Neural cell (in vitro differentiated cells): ENCODE measurements around the gene MOSMO. TPM values are rescaled to one million over a fixed set of nuclear protein-coding genes. Genes with fewer than 3 reads are reported as not detected.

Experiments used
- H2AFZ ChIP-seq: fragments of 200-600, 300-800 bp; sonication (generic), shearing (Covaris generic); 2 replicates; pipeline ENCODE4 v1.6.0; 2014; ENCODE audit warnings: low read depth, mild to moderate bottlenecking, antibody characterized with exemption, low read length, moderate library complexity
- H3F3A ChIP-seq: fragments of 200-600 bp; shearing (Covaris generic); 2 replicates; pipeline ENCODE4 v1.6.1; 2016; ENCODE audit warnings: mild to moderate bottlenecking, moderate library complexity, mixed read lengths, antibody characterized with exemption, low read length; ENCODE audit not compliant: insufficient read depth, poor library complexity, severe bottlenecking
- H3K27ac ChIP-seq: fragments of 200-600, 300-800 bp; sonication (generic), shearing (Covaris generic); 2 replicates; pipeline ENCODE4 v1.5.1; 2014; ENCODE audit warnings: mild to moderate bottlenecking, low read length, moderate library complexity
- H3K27me3 ChIP-seq: fragments of 300-800, 200-600 bp; sonication (generic), shearing (Covaris generic); 2 replicates; pipeline ENCODE4 v1.6.0; 2014; ENCODE audit warnings: mild to moderate bottlenecking, low read depth, low read length, moderate library complexity; ENCODE audit not compliant: insufficient read depth
- H3K36me3 ChIP-seq: fragments of 300-800, 200-600 bp; sonication (generic), shearing (Covaris generic); 2 replicates; pipeline ENCODE4 v1.5.1; 2014; ENCODE audit warnings: mild to moderate bottlenecking, antibody characterized with exemption, low read length, moderate library complexity; ENCODE audit not compliant: insufficient read depth
- H3K4me2 ChIP-seq: fragments of 300-800, 200-600 bp; sonication (generic), shearing (Covaris generic); 2 replicates; pipeline ENCODE4 v1.6.0; 2014; ENCODE audit warnings: mild to moderate bottlenecking, low read length
- H3K4me3 ChIP-seq: fragments of 300-800, 200-600 bp; sonication (generic), shearing (Covaris generic); 2 replicates; pipeline ENCODE4 v1.5.1; 2014; ENCODE audit warnings: mild to moderate bottlenecking, low read length, moderate library complexity
- H3K79me2 ChIP-seq: fragments of 200-600 bp; shearing (Covaris generic); replicated peaks from 2 replicates; pipeline ENCODE4 v1.6.0; 2014; ENCODE audit warnings: mild to moderate bottlenecking, low read length, moderate library complexity; ENCODE audit not compliant: insufficient read depth
- H3K9ac ChIP-seq: fragments of 300-800, 200-600 bp; sonication (generic), shearing (Covaris generic); 2 replicates; pipeline ENCODE4 v1.6.1; 2016; ENCODE audit warnings: mild to moderate bottlenecking, low read length, mixed read lengths
- H3K9me2 ChIP-seq: fragments of 200-600 bp; shearing (Covaris generic); 2 replicates; pipeline ENCODE4 v1.6.1; 2016; ENCODE audit warnings: mild to moderate bottlenecking, low read length, mixed read lengths; ENCODE audit not compliant: insufficient read depth
- H3K9me3 ChIP-seq: fragments of 200-600, 300-800 bp; sonication (generic), shearing (Covaris generic); 2 replicates; pipeline ENCODE4 v1.6.1; 2016; ENCODE audit warnings: mild to moderate bottlenecking, mixed run types, low read length, moderate library complexity, mixed read lengths
- H4K20me1 ChIP-seq: fragments of 200-600 bp; shearing (Covaris generic); 2 replicates; pipeline ENCODE4 v1.6.1; 2016; ENCODE audit warnings: mild to moderate bottlenecking, mixed run types; ENCODE audit not compliant: insufficient read depth
- CTCF ChIP-seq: fragments of 450-650 bp; IDR thresholded peaks from 2 replicates; pipeline ENCODE4 v1.5.1; 2014; ENCODE audit warnings: antibody characterized with exemption, mild to moderate bottlenecking, moderate library complexity; ENCODE audit not compliant: poor library complexity, severe bottlenecking
- EP300 ChIP-seq: fragments of 450-650 bp; conservative IDR thresholded peaks from 2 replicates; pipeline ENCODE4 v1.6.1; 2014; ENCODE audit warnings: antibody characterized with exemption, mild to moderate bottlenecking, moderate library complexity; ENCODE audit not compliant: poor library complexity, severe bottlenecking
- EZH2 ChIP-seq: fragments of 200-600, 300-800 bp; shearing (Covaris generic), sonication (generic); IDR thresholded peaks from 2 replicates; pipeline ENCODE4 v1.6.1; 2014; ENCODE audit warnings: antibody characterized with exemption, low read length, borderline replicate concordance, mild to moderate bottlenecking; ENCODE audit not compliant: insufficient read depth, poor library complexity, severe bottlenecking
- MXI1 ChIP-seq: fragments of 450-650 bp; conservative IDR thresholded peaks from 2 replicates; pipeline ENCODE4 v1.6.1; 2014; ENCODE audit warnings: antibody characterized with exemption, mild to moderate bottlenecking; ENCODE audit not compliant: poor library complexity, severe bottlenecking
- POLR2AphosphoS5 ChIP-seq: IDR thresholded peaks from 2 replicates; pipeline ENCODE4 v1.6.1; 2012
- RAD21 ChIP-seq: fragments of 450-650 bp; conservative IDR thresholded peaks from 2 replicates; pipeline ENCODE4 v1.6.1; 2014; ENCODE audit warnings: antibody characterized with exemption, mild to moderate bottlenecking, moderate library complexity
- REST ChIP-seq: IDR thresholded peaks from 2 replicates; pipeline ENCODE4 v1.6.1; 2012; ENCODE audit warnings: borderline replicate concordance
- SMC3 ChIP-seq: fragments of 450-650 bp; conservative IDR thresholded peaks from 2 replicates; pipeline ENCODE4 v1.6.1; 2014; ENCODE audit warnings: antibody characterized with exemption, mild to moderate bottlenecking, moderate library complexity; ENCODE audit not compliant: poor library complexity
- TAF1 ChIP-seq: IDR thresholded peaks from 2 replicates; pipeline ENCODE4 v1.6.1; 2012; ENCODE audit warnings: low read depth
- polyA plus RNA-seq: library from polyadenylated mRNA; depleted of rRNA; stranded (reverse); fragments of >200 nt; gene quantifications from 2 replicates; pipeline ENCODE4 v1.2.3, GENCODE V29; 2014

The MOSMO gene
- polyA plus RNA-seq, 1 donor from 2014 or later = 56.3 TPM

GRCh38 chr16:21989133-21989532, 18.8 kb upstream of the MOSMO start:
- no peak overlapping the region for H3K9ac ChIP-seq
- no peaks in the 10 kb centered on the region for H4K20me1 ChIP-seq
- no peak overlapping the region for H3K27ac ChIP-seq
- H3K9me2 ChIP-seq = no peaks in the 10 kb centered on the region
- no peak overlapping the region for H3K4me2 ChIP-seq
- no peak overlapping the region for H2AFZ ChIP-seq
- H3F3A ChIP-seq = no peaks in the 10 kb centered on the region
- no peaks in the 10 kb centered on the region for H3K27me3 ChIP-seq
- H3K79me2 ChIP-seq = no peaks in the 10 kb centered on the region
- no peak for TF ChIP-seq TAF1
- no peak for TF ChIP-seq POLR2AphosphoS5
- no peak for TF ChIP-seq RAD21
- no peak for TF ChIP-seq SMC3
- no peak for TF ChIP-seq MXI1
- no peak for TF ChIP-seq EZH2
- TF ChIP-seq REST = no peak
- TF ChIP-seq EP300 = no peak
- TF ChIP-seq CTCF = no peak
- no peak overlapping the region for H3K4me3 ChIP-seq
- H3K9me3 ChIP-seq = no peaks in the 10 kb centered on the region
- no peaks in the 10 kb centered on the region for H3K36me3 ChIP-seq

GRCh38 chr16:21989751-21990150, 18.2 kb upstream of the MOSMO start:
- Histone ChIP-seq H3K9me3 (no peaks in the 10 kb centered on the region), H3K27ac (no peak overlapping the region), H2AFZ (no peak overlapping the region), H3K4me2 (no peak overlapping the region), H3F3A (no peaks in the 10 kb centered on the region), H3K9me2 (no peaks in the 10 kb centered on the region), H3K9ac (no peak overlapping the region), H3K27me3 (no peaks in the 10 kb centered on the region), H4K20me1 (no peaks in the 10 kb centered on the region), H3K4me3 (no peak overlapping the region), H3K36me3 (no peaks in the 10 kb centered on the region), H3K79me2 (no peaks in the 10 kb centered on the region)
- no peak for TF ChIP-seq CTCF
- TF ChIP-seq MXI1 = no peak
- TF ChIP-seq RAD21 = no peak
- TF ChIP-seq REST = no peak
- no peak for TF ChIP-seq EZH2
- TF ChIP-seq TAF1 = no peak
- TF ChIP-seq EP300 = no peak
- no peak for TF ChIP-seq SMC3
- TF ChIP-seq POLR2AphosphoS5 = no peak
